DND-41 (cell line): ENCODE results near the gene CUBN.

Source experiments
- ATAC-seq: fragments of 200-7000 bp; cut with Tn5 transposase; 3 replicates; pipeline ENCODE4 v1.9.1; 2021; ENCODE audit warnings: low read depth; ENCODE audit not compliant: insufficient read depth
- DNase-seq: peaks from one replicate; pipeline ENCODE4 v3.0.0-alpha.2; 2020
- H2AFZ ChIP-seq: 2 replicates; pipeline ENCODE4 v1.6.0; 2012; ENCODE audit warnings: low read depth, low read length
- H3K27ac ChIP-seq: 2 replicates; pipeline ENCODE4 v1.5.1; 2012; ENCODE audit warnings: low read length, inconsistent platforms
- H3K27me3 ChIP-seq: fragments of 200-600 bp; sonication (generic); 2 replicates; pipeline ENCODE4 v1.6.0; 2012; ENCODE audit warnings: low read length, mild to moderate bottlenecking, inconsistent platforms; ENCODE audit not compliant: insufficient read depth, poor library complexity
- H3K36me3 ChIP-seq: 2 replicates; pipeline ENCODE4 v1.5.1; 2012; ENCODE audit warnings: low read length, inconsistent platforms; ENCODE audit not compliant: insufficient read depth
- H3K4me1 ChIP-seq: 2 replicates; pipeline ENCODE4 v1.5.1; 2012; ENCODE audit warnings: mild to moderate bottlenecking, low read length; ENCODE audit not compliant: insufficient read depth
- H3K4me2 ChIP-seq: 2 replicates; pipeline ENCODE4 v1.6.0; 2012; ENCODE audit warnings: mild to moderate bottlenecking, moderate library complexity, low read length, inconsistent platforms; ENCODE audit not compliant: insufficient read depth
- H3K4me3 ChIP-seq, 2 experiments: fragments of 200-600 bp in 1 of 2; shearing (Covaris generic) in 1 of 2; 2 replicates each; pipeline ENCODE4 v1.5.1; 2012 to 2016; ENCODE audit warnings: inconsistent platforms in 2 of 2, low read length in 2 of 2, mild to moderate bottlenecking in 2 of 2, low read depth in 1 of 2, moderate library complexity in 1 of 2
- H3K79me2 ChIP-seq: 2 replicates; pipeline ENCODE4 v1.6.0; 2012; ENCODE audit warnings: low read length, inconsistent platforms; ENCODE audit not compliant: insufficient read depth
- H3K9ac ChIP-seq: 2 replicates; pipeline ENCODE4 v1.6.0; 2012; ENCODE audit warnings: low read depth, mild to moderate bottlenecking, inconsistent platforms, low read length, moderate library complexity
- H3K9me3 ChIP-seq: 2 replicates; pipeline ENCODE4 v1.5.1; 2012; ENCODE audit warnings: low read length, moderate library complexity, mild to moderate bottlenecking, inconsistent platforms; ENCODE audit not compliant: insufficient read depth, severe bottlenecking
- H4K20me1 ChIP-seq: 2 replicates; pipeline ENCODE4 v1.6.0; 2012; ENCODE audit warnings: low read length; ENCODE audit not compliant: insufficient read depth
- CTCF ChIP-seq: IDR thresholded peaks from 2 replicates; pipeline ENCODE4 v1.5.1; 2012; ENCODE audit warnings: borderline replicate concordance, low read length, moderate library complexity, mild to moderate bottlenecking; ENCODE audit not compliant: poor library complexity, severe bottlenecking; ENCODE audit errors: extremely low read depth
- EZH2 ChIP-seq: IDR thresholded peaks from 3 replicates; pipeline ENCODE4 v1.6.1; 2012; ENCODE audit warnings: borderline replicate concordance, low read depth, mild to moderate bottlenecking, moderate library complexity, low read length, inconsistent platforms; ENCODE audit not compliant: severe bottlenecking

CUBN gene

DNA sequence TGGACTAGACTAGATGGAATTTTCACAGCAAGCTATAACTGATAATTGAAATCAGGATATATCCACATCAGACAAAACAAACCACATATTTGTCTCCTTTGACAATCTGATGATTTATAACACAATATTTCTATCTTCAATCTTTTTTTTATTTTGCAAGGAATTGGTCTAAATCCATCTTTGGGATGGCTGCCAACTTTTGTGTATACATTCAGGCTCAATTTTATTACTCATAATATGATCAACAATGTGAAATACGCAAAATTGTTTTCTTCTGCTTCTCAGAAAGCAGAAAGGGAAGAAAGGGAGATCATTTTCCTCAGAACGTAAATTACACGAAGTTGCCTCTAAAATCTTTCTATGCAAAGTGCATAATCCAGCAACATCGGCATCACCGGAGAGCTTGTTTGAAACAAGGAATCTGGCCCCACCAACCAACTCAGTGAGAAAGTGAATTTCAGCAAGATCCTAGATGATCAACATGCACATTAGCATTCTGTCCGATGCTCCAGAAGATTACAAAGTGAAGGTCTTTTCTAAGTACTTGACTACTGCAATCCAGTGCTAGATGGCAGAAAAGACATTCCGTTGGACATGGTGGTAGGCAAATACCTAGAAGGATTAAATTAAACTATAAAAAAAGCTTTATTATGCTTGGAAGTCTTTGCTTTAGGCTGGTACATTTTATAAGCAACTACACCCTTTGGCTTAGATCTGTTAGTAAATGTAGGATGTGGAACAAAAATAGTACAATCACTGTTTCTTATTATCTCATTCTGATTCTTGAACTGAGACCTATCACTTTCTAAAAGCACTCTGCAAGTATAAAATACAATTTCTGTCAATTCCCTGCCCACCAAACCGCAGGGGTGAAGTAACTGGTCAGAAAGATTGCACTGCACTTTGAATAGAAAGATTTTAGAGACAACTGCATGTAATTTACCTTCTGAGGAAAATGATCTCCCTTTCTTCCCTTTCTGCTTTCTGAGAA is 186.0 kb downstream of the CUBN start:
- Histone ChIP-seq H3K27me3 (no peaks in the 10 kb centered on the region), H2AFZ (no peak overlapping the region), H3K4me2 (no peak overlapping the region), H4K20me1 (no peaks in the 10 kb centered on the region), H3K4me3 (no peak overlapping the region), H3K9ac (no peak overlapping the region), H3K36me3 (no peaks in the 10 kb centered on the region), H3K79me2 (no peaks in the 10 kb centered on the region), H3K9me3 (no peaks in the 10 kb centered on the region), H3K27ac (no peak overlapping the region), H3K4me1 (no peaks in the 10 kb centered on the region)
- DNase-seq (no peak), ATAC-seq (no peak)
- no peak for TF ChIP-seq CTCF
- TF ChIP-seq EZH2 = no peak

DNA sequence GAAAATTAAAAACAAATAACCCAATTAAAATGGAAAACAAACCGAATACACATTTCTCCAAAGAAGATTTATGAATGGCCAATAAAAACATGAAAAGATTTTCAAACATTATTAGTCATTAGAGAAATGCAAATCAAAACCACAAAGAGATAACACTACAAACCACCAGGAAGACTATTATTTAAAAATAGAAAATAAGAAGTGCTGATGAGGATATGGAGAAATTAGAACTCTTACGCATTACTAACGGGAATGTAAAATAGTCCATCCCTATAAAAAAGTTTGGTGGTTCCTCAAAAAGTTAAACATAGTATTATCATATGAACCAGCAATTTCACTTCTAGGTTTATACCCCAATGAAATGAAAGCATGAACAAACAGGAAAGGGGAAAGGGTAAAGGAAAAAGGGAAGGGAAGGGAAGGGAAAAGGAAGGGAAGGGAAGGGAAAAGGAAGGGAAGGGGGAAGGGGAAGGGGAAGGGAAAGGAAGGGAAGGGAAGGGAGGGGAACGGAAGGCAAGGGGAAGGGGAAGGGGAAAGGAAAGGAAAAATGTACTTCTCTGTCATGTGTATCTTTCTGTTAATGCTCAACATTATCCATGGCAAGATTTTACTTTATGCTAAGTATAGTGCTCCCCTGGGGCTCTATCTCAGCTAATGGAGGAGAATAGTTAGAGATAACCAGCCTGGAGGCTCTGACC is 187.1 kb downstream of the CUBN start:
- Histone ChIP-seq H3K79me2 (no peaks in the 10 kb centered on the region), H2AFZ (no peak overlapping the region), H3K36me3 (no peaks in the 10 kb centered on the region), H3K4me3 (no peak overlapping the region), H3K27ac (no peak overlapping the region), H4K20me1 (no peaks in the 10 kb centered on the region), H3K4me2 (no peak overlapping the region), H3K27me3 (no peaks in the 10 kb centered on the region), H3K4me1 (no peaks in the 10 kb centered on the region), H3K9ac (no peak overlapping the region), H3K9me3 (no peaks in the 10 kb centered on the region)
- ATAC-seq (no peak), DNase-seq (no peak)
- no peak for TF ChIP-seq CTCF
- no peak for TF ChIP-seq EZH2

DNA sequence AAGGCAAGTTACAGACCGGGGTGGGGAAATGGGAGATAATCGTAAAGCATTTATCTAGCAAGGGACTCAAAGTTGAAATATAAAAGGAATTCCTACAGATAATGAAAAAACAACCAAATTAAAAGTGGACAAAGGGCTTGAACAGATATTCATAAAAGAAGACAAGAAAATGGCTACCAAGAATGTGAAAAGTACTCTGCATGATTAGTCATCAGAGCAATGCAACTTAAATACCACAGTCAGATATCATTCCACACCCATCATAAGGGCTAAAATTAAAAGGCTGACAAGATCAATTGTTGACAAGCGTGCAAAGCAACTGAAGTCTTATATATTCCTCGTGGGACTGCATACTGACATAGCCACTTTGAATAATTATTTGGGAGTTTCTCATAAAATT is 187.7 kb downstream of the CUBN start:
- ATAC-seq = no peak
- Histone ChIP-seq H3K4me2 (no peak overlapping the region), H3K27ac (no peak overlapping the region)

More for the DNA sequence above, 187.7 kb downstream of the CUBN start:
- DNase-seq = no peak
- Histone ChIP-seq H3K79me2 (no peaks in the 10 kb centered on the region), H4K20me1 (no peaks in the 10 kb centered on the region), H3K9ac (no peak overlapping the region), H3K27me3 (no peaks in the 10 kb centered on the region), H3K36me3 (no peaks in the 10 kb centered on the region), H3K9me3 (no peaks in the 10 kb centered on the region), H3K4me1 (no peaks in the 10 kb centered on the region), H3K4me3 (no peak overlapping the region), H2AFZ (no peak overlapping the region)
- TF ChIP-seq EZH2 (no peak), CTCF (no peak)
